B cell (primary cell): ENCODE data around the gene WRAP73. TPM values are rescaled to one million over a fixed set of nuclear protein-coding genes. Genes with fewer than 3 reads are reported as not detected.

Experiments
- ATAC-seq: fragments of 200-7000 bp; cut with Tn5 transposase; one replicate; pipeline ENCODE4 v1.10.0; 2021; ENCODE audit warnings: low read depth, mild to moderate bottlenecking, moderate number of reproducible peaks, moderate library complexity
- CTCF ChIA-PET: fragments of 350-600 bp; sonication (Branson Sonifier 250); formaldehyde crosslinking; loops from one replicate; lab custom pipeline; 2021; ENCODE audit warnings: antibody characterized with exemption, inconsistent platforms; lab: Charles Lee
- POLR2A ChIA-PET: fragments of 350-600 bp; sonication (Branson Sonifier 250); formaldehyde crosslinking; loops from one replicate; lab custom pipeline; 2021; ENCODE audit warnings: antibody characterized with exemption; lab: Charles Lee
- DNase-seq: peaks from one replicate; pipeline ENCODE4 v3.0.0; 2013
- H2AFZ ChIP-seq: 2 replicates; pipeline ENCODE4 v1.6.1; 2012; ENCODE audit warnings: mild to moderate bottlenecking, low read depth, low read length; ENCODE audit not compliant: insufficient read depth, poor library complexity, severe bottlenecking
- H3K27ac ChIP-seq, 2 donors: 1 replicate in 1 of 2; 2 replicates in 1 of 2; pipeline ENCODE4 v1.5.1; 2012 to 2013; ENCODE audit warnings: low read length in 2 of 2, mild to moderate bottlenecking in 2 of 2, moderate library complexity in 1 of 2
- H3K27me3 ChIP-seq, 4 experiments: fragments of 200-600 bp in 1 of 4; sonication (generic) in 1 of 4; replicated peaks in 1 of 4; 1 replicate in 2 of 4; 2 replicates in 2 of 4; pipeline versions ENCODE4 v1.6.1 to v1.7.0; 2013 to 2016; ENCODE audit warnings: low read length in 3 of 4, mild to moderate bottlenecking in 2 of 4, mixed read lengths in 1 of 4, moderate library complexity in 1 of 4; ENCODE audit not compliant: insufficient read depth in 4 of 4, control insufficient read depth in 3 of 4; ENCODE audit errors: control extremely low read depth in 1 of 4
- H3K36me3 ChIP-seq, 2 experiments: replicated peaks in 1 of 2; 1 replicate in 1 of 2; 2 replicates in 1 of 2; pipeline versions ENCODE4 v1.6.1 to v1.7.1; 2013; ENCODE audit warnings: low read length in 1 of 2; ENCODE audit not compliant: insufficient read depth in 2 of 2, control insufficient read depth in 1 of 2; ENCODE audit errors: control extremely low read depth in 1 of 2, extremely low read depth in 1 of 2
- H3K4me1 ChIP-seq, 2 donors: fragments of 200-600 bp in 1 of 2; sonication (generic) in 1 of 2; 1 replicate in 1 of 2; 2 replicates in 1 of 2; pipeline versions ENCODE4 v1.5.1 to v1.6.1; 2013 to 2017; ENCODE audit warnings: low read length in 2 of 2; ENCODE audit not compliant: control insufficient read depth in 2 of 2, insufficient read depth in 2 of 2
- H3K4me2 ChIP-seq: replicated peaks from 2 replicates; pipeline ENCODE3; 2012; ENCODE audit warnings: mild to moderate bottlenecking, low read depth, low read length; ENCODE audit not compliant: poor library complexity, severe bottlenecking
- H3K4me3 ChIP-seq, 5 experiments: fragments of 200-600 bp in 1 of 5; sonication (generic) in 1 of 5; 1 replicate in 3 of 5; 2 replicates in 2 of 5; pipeline versions ENCODE4 v1.5.1 to v1.7.0; 2011 to 2016; ENCODE audit warnings: low read length in 4 of 5, mild to moderate bottlenecking in 4 of 5, low read depth in 2 of 5, control low read depth in 1 of 5, moderate library complexity in 1 of 5; ENCODE audit not compliant: insufficient read depth in 1 of 5; ENCODE audit errors: control extremely low read depth in 1 of 5, extremely low read depth in 1 of 5
- H3K79me2 ChIP-seq: fragments of 200-600 bp; sonication (generic); one replicate; pipeline ENCODE4 v1.6.0; 2016; ENCODE audit warnings: low read length; ENCODE audit not compliant: control insufficient read depth, insufficient read depth
- H3K9ac ChIP-seq: fragments of 200-600 bp; sonication (generic); 2 replicates; pipeline ENCODE4 v1.6.1; 2017; ENCODE audit warnings: mild to moderate bottlenecking, low read length, moderate library complexity
- H3K9me3 ChIP-seq, 3 donors: one replicate each; pipeline versions ENCODE4 v1.6.1 to v1.7.1; 2013; ENCODE audit warnings: low read length in 2 of 3; ENCODE audit not compliant: control insufficient read depth in 2 of 3, insufficient read depth in 1 of 3; ENCODE audit errors: control extremely low read depth in 1 of 3
- H4K20me1 ChIP-seq: 2 replicates; pipeline ENCODE4 v1.6.0; 2012; ENCODE audit warnings: mild to moderate bottlenecking, low read length; ENCODE audit not compliant: insufficient read depth, control insufficient read depth, poor library complexity, severe bottlenecking
- H3K27ac Mint-ChIP-seq: one replicate; pipeline ENCODE4 v1.8.0; 2021; ENCODE audit warnings: mixed read lengths
- H3K27me3 Mint-ChIP-seq: one replicate; pipeline ENCODE4 v1.8.0; 2021; ENCODE audit warnings: mixed read lengths
- H3K4me1 Mint-ChIP-seq: one replicate; pipeline ENCODE4 v1.8.0; 2021; ENCODE audit warnings: mixed read lengths
- H3K4me3 Mint-ChIP-seq: one replicate; pipeline ENCODE4 v1.8.0; 2021; ENCODE audit warnings: mixed read lengths
- H3K9me3 Mint-ChIP-seq: one replicate; pipeline ENCODE4 v1.8.0; 2022; ENCODE audit warnings: mixed read lengths; ENCODE audit not compliant: insufficient read depth
- EZH2 ChIP-seq: IDR thresholded peaks from 2 replicates; pipeline ENCODE4 v1.6.1; 2012; ENCODE audit warnings: borderline replicate concordance, low read depth, mild to moderate bottlenecking, moderate library complexity, low read length; ENCODE audit not compliant: insufficient read depth, poor library complexity, severe bottlenecking
- WGBS: methylation state at CpG from one replicate; pipeline ENCODE4 v1.1.5; 2013; ENCODE audit warnings: missing lambda C conversion rate; ENCODE audit not compliant: insufficient coverage; 5-methylcytosine and 5-hydroxymethylcytosine counted together
- intact Hi-C: fragments of 100-400 bp; cut with micrococcal nuclease; formaldehyde crosslinking; loops from one replicate; pipeline ENCODE4 v1.10.0; 2022
- polyA plus RNA-seq: library from polyadenylated mRNA; depleted of rRNA; stranded (reverse); fragments of >200 nt; gene quantifications from 2 replicates; pipeline ENCODE4 v1.2.3, GENCODE V29; 2012
- total RNA-seq, 2 donors: library from RNA; stranded (reverse); fragments of 120-200 nt in 1 of 2; gene quantifications; 1 replicate in 1 of 2; 2 replicates in 1 of 2; pipeline versions ENCODE4 v1.2.3 to v1.2.4, GENCODE V29; 2013 to 2022
- TF ChIP-seq, protein P1 (sequence below): fragments of 200-600 bp; IDR thresholded peaks from one replicate; pipeline ENCODE4 v1.8.0; 2022; ENCODE audit warnings: antibody characterized with exemption, mild to moderate bottlenecking

The WRAP73 gene
- total and polyA plus RNA-seq, 2 donors (not counting 1 experiment from before 2014, with no cell fraction given): 37.1 to 68.5 TPM

DNA sequence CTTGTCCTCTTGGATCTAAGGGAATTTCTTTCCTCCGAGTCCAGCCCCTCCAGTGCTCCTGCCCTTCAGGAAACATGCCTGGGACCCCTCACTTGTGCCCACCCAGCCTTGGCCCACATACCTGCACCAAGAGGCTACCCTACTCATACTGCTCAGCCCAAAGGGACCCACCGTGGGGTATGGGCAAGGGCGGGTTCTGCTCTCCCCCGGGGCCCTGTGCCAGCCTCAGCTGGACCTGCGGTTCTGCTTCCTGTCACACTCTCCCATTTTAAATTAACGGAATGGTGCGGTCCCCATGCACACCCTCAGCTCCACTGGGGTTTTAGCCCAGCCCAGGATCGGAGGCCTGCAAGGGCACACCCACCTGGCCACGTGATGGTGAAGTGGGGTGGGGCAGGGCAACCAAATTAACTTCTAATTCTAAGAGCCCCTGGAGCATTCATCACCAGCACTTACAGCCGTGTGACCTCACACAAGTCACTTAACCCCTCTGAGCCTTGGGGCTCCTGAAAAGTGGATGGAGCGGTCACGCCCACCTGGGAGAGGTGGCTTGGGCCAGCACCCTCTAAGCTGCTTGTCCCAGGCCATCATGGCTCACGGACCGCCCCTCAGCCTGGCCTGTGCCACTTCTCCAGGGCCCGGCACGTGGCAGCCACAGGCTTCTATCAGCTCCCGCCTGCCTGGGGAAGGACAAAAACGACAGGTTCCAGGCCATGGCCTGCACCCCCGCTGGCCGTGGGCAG is 30.8 kb upstream of the WRAP73 start:
- ChIA-PET CTCF (interaction anchor here (1.0 kb wide), 1 partner anchor 62 kb away, joined by 3 read pairs; no protein-coding TSS in a partner anchor), POLR2A (interaction anchor here (0.5 kb wide), 1 partner anchor 25 kb away, joined by 3 read pairs; no protein-coding TSS in a partner anchor)
- Histone ChIP-seq H3K27me3 (peaks cover 0 to 3% (median 0%) of the 10 kb centered on the region in 4 experiments), H3K79me2 (no peaks in the 10 kb centered on the region), H3K4me2 (peak overlapping the region; percentile 16), H3K9ac (no peak overlapping the region), H4K20me1 (no peaks in the 10 kb centered on the region), H3K4me3 (no peak overlapping the region), H3K27ac (no peak overlapping the region), H3K36me3 (no peaks in the 10 kb centered on the region), H3K4me1 (peaks cover 36 to 57% of the 10 kb centered on the region in 2 donors), H2AFZ (no peak overlapping the region), H3K9me3 (peaks cover 0 to 8% (median 0%) of the 10 kb centered on the region in 3 donors)
- peaks cover 55% of the 10 kb centered on the region for H3K4me1 Mint-ChIP-seq
- TF ChIP-seq, protein P1, sequence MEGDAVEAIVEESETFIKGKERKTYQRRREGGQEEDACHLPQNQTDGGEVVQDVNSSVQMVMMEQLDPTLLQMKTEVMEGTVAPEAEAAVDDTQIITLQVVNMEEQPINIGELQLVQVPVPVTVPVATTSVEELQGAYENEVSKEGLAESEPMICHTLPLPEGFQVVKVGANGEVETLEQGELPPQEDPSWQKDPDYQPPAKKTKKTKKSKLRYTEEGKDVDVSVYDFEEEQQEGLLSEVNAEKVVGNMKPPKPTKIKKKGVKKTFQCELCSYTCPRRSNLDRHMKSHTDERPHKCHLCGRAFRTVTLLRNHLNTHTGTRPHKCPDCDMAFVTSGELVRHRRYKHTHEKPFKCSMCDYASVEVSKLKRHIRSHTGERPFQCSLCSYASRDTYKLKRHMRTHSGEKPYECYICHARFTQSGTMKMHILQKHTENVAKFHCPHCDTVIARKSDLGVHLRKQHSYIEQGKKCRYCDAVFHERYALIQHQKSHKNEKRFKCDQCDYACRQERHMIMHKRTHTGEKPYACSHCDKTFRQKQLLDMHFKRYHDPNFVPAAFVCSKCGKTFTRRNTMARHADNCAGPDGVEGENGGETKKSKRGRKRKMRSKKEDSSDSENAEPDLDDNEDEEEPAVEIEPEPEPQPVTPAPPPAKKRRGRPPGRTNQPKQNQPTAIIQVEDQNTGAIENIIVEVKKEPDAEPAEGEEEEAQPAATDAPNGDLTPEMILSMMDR: no peak
- no peak for TF ChIP-seq EZH2
- peak overlapping the region; percentile 71 for H3K27ac Mint-ChIP-seq
- intact Hi-C loops: no loop called here
- no peaks in the 10 kb centered on the region for H3K9me3 Mint-ChIP-seq
- ATAC-seq: peak; percentile 39
- H3K4me3 Mint-ChIP-seq: peak overlapping the region; percentile 54
- peaks cover 6% of the 10 kb centered on the region for H3K27me3 Mint-ChIP-seq
- peak; percentile 48 for DNase-seq
- 73% methylated on average over 15 of the region's 20 CpGs for WGBS
